ENCODE results near the gene GUCA1A. TPM values are rescaled to one million over a fixed set of nuclear protein-coding genes. Genes with fewer than 3 reads are reported as not detected.

The GUCA1A gene
- total RNA-seq, 1 experiment from 2014 or later = 17.2 TPM

GRCh38 chr6:42220807-42221206 lies 47.6 kb downstream of the GUCA1A start:
- Histone ChIP-seq H3K23ac (ENCODE audit: insufficient read length, low read depth, low read length) (no peak overlapping the region), H4K91ac (ENCODE audit: insufficient read length, low read depth, low read length) (no peak overlapping the region), H2AK5ac (ENCODE audit: insufficient read length, low read length) (no peak overlapping the region), H3K27me3 (ENCODE audit: insufficient read depth, low read length) (no peaks in the 10 kb centered on the region), H3K4me2 (ENCODE audit: insufficient read depth, insufficient read length, low read length) (no peak overlapping the region), H3K79me2 (ENCODE audit: insufficient read depth, low read length) (no peaks in the 10 kb centered on the region), H4K5ac (ENCODE audit: insufficient read length, low read depth, low read length) (no peak overlapping the region), H2BK120ac (ENCODE audit: low read depth, low read length, poor library complexity, severe bottlenecking) (no peak overlapping the region), H2BK20ac (ENCODE audit: low read depth, low read length, poor library complexity, severe bottlenecking) (no peak overlapping the region), H3K27ac (ENCODE audit: insufficient read length, low read depth, low read length) (no peak overlapping the region), H3K4ac (ENCODE audit: low read depth, low read length) (no peak overlapping the region), H3K9ac (ENCODE audit: extremely low read depth, insufficient read length, low read length) (no peak overlapping the region), H3T11ph (ENCODE audit: low read length) (no peak overlapping the region), H3K14ac (ENCODE audit: insufficient read depth, low read length) (no peak overlapping the region), H3K79me1 (ENCODE audit: insufficient read depth, low read depth, low read length, poor library complexity, severe bottlenecking) (no peaks in the 10 kb centered on the region), H2BK5ac (ENCODE audit: insufficient read length, low read length) (no peak overlapping the region), H2AFZ (ENCODE audit: low read length) (no peak overlapping the region), H4K8ac (replicated peaks; ENCODE audit: insufficient read length, low read depth, low read length) (no peak overlapping the region), H2BK15ac (ENCODE audit: low read depth, low read length) (no peak overlapping the region), H3K4me1 (ENCODE audit: insufficient read depth, low read length) (no peaks in the 10 kb centered on the region), H3K18ac (ENCODE audit: insufficient read length, low read depth, low read length) (no peak overlapping the region), H2BK12ac (ENCODE audit: insufficient read length, low read depth, low read length) (no peak overlapping the region), H3K56ac (ENCODE audit: insufficient read length, low read depth, low read length) (no peak overlapping the region), H4K20me1 (ENCODE audit: control insufficient read depth, insufficient read depth, insufficient read length) (no peaks in the 10 kb centered on the region), H3K9me3 (ENCODE audit: control insufficient read depth, low read depth, low read length) (no peaks in the 10 kb centered on the region), H3K23me2 (ENCODE audit: insufficient read length, low read depth, low read length, poor library complexity, severe bottlenecking) (no peaks in the 10 kb centered on the region)
- Mint-ChIP-seq H3K36me3 (ENCODE audit: insufficient read depth in 1 of 3, low read depth in 3 of 3) (peaks cover 0 to 7% (median 4%) of the 10 kb centered on the region in 3 experiments; a peak in 3 of 7 replicates), H3K4me1 (peaks cover 4 to 11% of the 10 kb centered on the region in 2 experiments), H3K4me3 (no peak overlapping the region), H3K27ac (no peak overlapping the region), H3K9me3 (no peaks in the 10 kb centered on the region), H3K27me3 (ENCODE audit: low read depth) (no peaks in the 10 kb centered on the region; the same call in 1 of the 2 replicates)
- DNase-seq = no peak
- TF ChIP-seq CTCF (conservative IDR thresholded peaks at IDR 0.05) = no peak
- no CpG with 5 or more reads among the region's 6 CpGs for WGBS (ENCODE audit: extremely low coverage, insufficient read length, low lambda C conversion rate)
